ENCODE results near the gene STXBP2. TPM values are rescaled to one million over a fixed set of nuclear protein-coding genes. Genes with fewer than 3 reads are reported as not detected.

STXBP2 gene
- polyA plus RNA-seq, 1 of the 3 experiments (the other 2 are of a cell fraction): 4.7 TPM

DNA sequence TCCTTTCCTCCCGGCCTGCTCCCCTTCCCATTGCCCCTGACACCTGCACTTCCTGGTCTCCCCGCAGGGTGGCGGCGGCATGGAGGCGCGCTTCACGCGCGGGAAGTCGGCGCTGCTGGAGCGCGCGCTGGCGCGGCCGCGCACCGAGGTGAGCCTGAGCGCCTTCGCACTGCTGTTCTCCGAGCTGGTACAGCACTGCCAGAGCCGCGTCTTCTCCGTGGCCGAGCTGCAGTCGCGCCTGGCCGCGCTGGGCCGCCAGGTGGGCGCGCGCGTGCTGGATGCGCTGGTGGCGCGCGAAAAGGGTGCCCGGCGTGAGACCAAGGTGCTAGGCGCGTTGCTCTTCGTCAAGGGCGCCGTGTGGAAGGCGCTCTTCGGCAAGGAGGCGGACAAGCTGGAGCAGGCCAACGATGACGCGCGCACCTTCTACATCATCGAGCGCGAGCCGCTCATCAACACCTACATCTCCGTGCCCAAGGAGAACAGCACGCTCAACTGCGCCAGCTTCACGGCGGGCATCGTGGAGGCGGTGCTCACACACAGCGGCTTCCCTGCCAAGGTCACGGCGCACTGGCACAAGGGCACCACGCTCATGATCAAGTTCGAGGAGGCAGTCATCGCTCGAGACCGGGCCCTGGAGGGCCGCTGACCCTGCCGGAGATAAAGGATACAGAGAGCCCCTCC lies 45.4 kb downstream of the STXBP2 start (continued):
- TF ChIP-seq IRF3 (IDR thresholded peaks at IDR 0.05; ENCODE audit: low read depth, low read length): no peak
- TF ChIP-seq POLR2AphosphoS5 (IDR thresholded peaks at IDR 0.05; ENCODE audit: low read depth, low read length): no peak
- TF ChIP-seq SMC3 (IDR thresholded peaks at IDR 0.05; ENCODE audit: low read depth, low read length): no peak
- no peak for TF ChIP-seq PBX3 (IDR thresholded peaks at IDR 0.05)
- TF ChIP-seq RCOR1 (IDR thresholded peaks at IDR 0.05; ENCODE audit: low read length): no peak
- no peak for TF ChIP-seq NRF1 (IDR thresholded peaks at IDR 0.05; ENCODE audit: low read depth, low read length)
- TF ChIP-seq MEF2A (IDR thresholded peaks at IDR 0.05; ENCODE audit: borderline replicate concordance, low read depth): no peak

DNA sequence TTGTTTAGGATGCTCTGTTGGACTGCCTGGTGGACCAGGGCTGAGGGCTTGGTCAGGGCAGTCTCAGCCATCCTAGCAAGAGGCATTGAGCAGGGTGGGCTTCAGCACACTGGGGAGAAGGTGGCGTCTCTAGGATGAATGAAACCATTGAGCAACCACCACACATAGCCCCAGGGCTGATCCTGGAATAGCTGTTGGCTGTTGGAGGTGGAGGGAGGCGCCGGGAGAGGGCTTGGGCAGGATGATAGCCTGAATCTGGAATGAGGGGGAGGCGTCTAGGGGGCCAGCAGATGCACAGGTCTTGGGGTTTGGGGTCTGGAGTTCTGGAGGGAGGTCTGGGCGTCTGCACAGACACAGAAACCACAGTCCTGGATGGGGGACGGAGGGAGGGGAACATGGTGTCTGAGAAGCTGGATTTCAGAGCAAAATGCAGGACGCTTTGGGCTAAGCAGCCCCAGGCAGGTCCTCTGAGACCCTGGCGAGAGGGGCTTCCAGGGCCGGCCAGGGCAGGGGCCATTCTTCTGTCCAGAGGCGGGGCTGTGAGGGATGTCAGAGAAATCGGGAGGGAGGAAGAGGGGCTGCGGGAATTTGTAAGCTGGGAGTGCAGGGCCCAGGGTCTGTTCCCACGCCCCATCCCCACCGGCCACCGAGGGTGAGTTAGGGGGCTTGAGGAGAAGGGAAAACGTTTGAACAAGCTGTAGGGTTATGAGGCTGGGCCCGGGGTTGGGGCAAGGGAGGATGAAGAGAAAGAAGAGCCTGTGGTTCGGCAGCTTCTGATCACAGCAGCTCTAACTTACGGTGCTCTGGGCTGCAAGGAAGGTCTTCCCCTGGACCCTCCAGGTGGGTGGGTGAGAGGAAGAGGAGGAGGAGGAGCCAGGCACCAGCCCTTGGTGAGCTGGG lies 48.9 kb downstream of the STXBP2 start:
- Histone ChIP-seq H2AFZ (ENCODE audit: low read depth) (no peak overlapping the region), H3K4me1 (ENCODE audit: control insufficient read depth in 1 of 2, insufficient read depth in 2 of 2, low read depth in 1 of 2, low read length in 1 of 2) (peaks cover 0 to 9% of the 10 kb centered on the region in 2 experiments; a peak in 1 of 4 replicates), H3K27me3 (ENCODE audit: insufficient read depth) (peaks cover 19% of the 10 kb centered on the region; the same call in 1 of the 2 replicates), H3K9me3 (no peaks in the 10 kb centered on the region), H3K4me3 (ENCODE audit: low read depth in 2 of 2, low read length in 1 of 2) (no peak overlapping the region), H3F3A (replicated peaks; ENCODE audit: insufficient read depth) (no peaks in the 10 kb centered on the region), H4K20me1 (ENCODE audit: insufficient read depth) (no peaks in the 10 kb centered on the region), H3K4me2 (no peak overlapping the region), H3K36me3 (replicated peaks in 1 of 2; ENCODE audit: control insufficient read depth in 1 of 2, insufficient read depth in 2 of 2, low read length in 1 of 2) (peaks cover 5 to 6% of the 10 kb centered on the region in 2 experiments), H3K9ac (no peak overlapping the region), H3K27ac (ENCODE audit: low read depth in 2 of 2, low read length in 1 of 2) (no peak overlapping the region), H3K79me2 (ENCODE audit: insufficient read depth) (peaks cover 13% of the 10 kb centered on the region), H3K9me2 (no peaks in the 10 kb centered on the region)
- no peak for DNase-seq
- ChIA-PET POLR2A (no interaction called here), CTCF (interaction anchor here (0.7 to 8.2 kb wide), 4 partner anchors 33 to 331 kb away, joined by 3 to 171 read pairs (median 7); no protein-coding TSS in a partner anchor)
- TF ChIP-seq NRF1 (IDR thresholded peaks at IDR 0.05; ENCODE audit: low read depth, low read length): no peak
- TF ChIP-seq GATA2 (CRISPR knock-in tag; IDR thresholded peaks at IDR 0.05): no peak
- no peak for TF ChIP-seq MXI1 (IDR thresholded peaks at IDR 0.05; ENCODE audit: low read depth, low read length)
- TF ChIP-seq MAX (IDR thresholded peaks at IDR 0.05; ENCODE audit: low read depth): no peak
- TF ChIP-seq ELF1 (IDR thresholded peaks at IDR 0.05): no peak
- no peak for TF ChIP-seq USF2 (IDR thresholded peaks at IDR 0.05; ENCODE audit: borderline replicate concordance, low read depth, low read length)
- TF ChIP-seq FOXJ3 (CRISPR knock-in tag; IDR thresholded peaks at IDR 0.05): no peak
- no peak for TF ChIP-seq CHD2 (IDR thresholded peaks at IDR 0.05; ENCODE audit: low read length, partially characterized antibody)
- 46% methylated on average over 18 of the region's 19 CpGs for WGBS (ENCODE audit: low lambda C conversion rate)
